OCI-LY7 (cell line): Measurements from ENCODE around the gene DNAJB4. TPM values are rescaled to one million over a fixed set of nuclear protein-coding genes. Genes with fewer than 3 reads are reported as not detected.

Experiments
- BruUV-seq: library from RNA; stranded (reverse); fragments of 400-500 nt; replicated peaks from 2 replicates; lab custom pipeline; 2021; lab: Mats Ljungman, UMichigan
- CTCF ChIA-PET: fragments of 300-600 bp; sonication (Branson Sonifier 250); formaldehyde crosslinking; loops from one replicate; lab custom pipeline; 2022; ENCODE audit warnings: antibody characterized with exemption; ENCODE audit not compliant: unreplicated experiment; lab: Charles Lee
- POLR2A ChIA-PET: fragments of 300-600 bp; sonication (Branson Sonifier 250); formaldehyde crosslinking; loops from one replicate; lab custom pipeline; 2022; ENCODE audit warnings: antibody characterized with exemption; lab: Charles Lee
- DNase-seq: peaks from one replicate; pipeline ENCODE4 v3.0.0-alpha.2; 2015; ENCODE audit warnings: low spot score
- H2AFZ ChIP-seq: fragments of 200-600 bp; sonication (generic), shearing (Covaris generic); 2 replicates; pipeline ENCODE4 v1.6.1; 2014; ENCODE audit warnings: mild to moderate bottlenecking, antibody characterized with exemption, low read length, moderate library complexity
- H3K27ac ChIP-seq: fragments of 200-600 bp; sonication (generic); 2 replicates; pipeline ENCODE4 v1.5.1; 2014; ENCODE audit warnings: mixed run types, low read depth, mild to moderate bottlenecking, moderate library complexity, low read length, inconsistent platforms; ENCODE audit not compliant: poor library complexity, severe bottlenecking
- H3K36me3 ChIP-seq: fragments of 200-600 bp; sonication (generic); 2 replicates; pipeline ENCODE4 v1.6.1; 2014; ENCODE audit warnings: mild to moderate bottlenecking, antibody characterized with exemption, low read length, moderate library complexity, mixed read lengths; ENCODE audit not compliant: insufficient read depth
- H3K4me1 ChIP-seq: fragments of 200-600 bp; sonication (generic); 2 replicates; pipeline ENCODE4 v1.5.1; 2014; ENCODE audit warnings: mild to moderate bottlenecking, low read length; ENCODE audit not compliant: insufficient read depth, poor library complexity, severe bottlenecking
- H3K4me2 ChIP-seq: fragments of 200-600 bp; sonication (generic); 2 replicates; pipeline ENCODE4 v1.6.1; 2014; ENCODE audit warnings: mild to moderate bottlenecking, low read length
- H3K4me3 ChIP-seq: fragments of 200-600 bp; sonication (generic); 2 replicates; pipeline ENCODE4 v1.5.1; 2014; ENCODE audit warnings: mild to moderate bottlenecking, low read depth, low read length; ENCODE audit not compliant: poor library complexity, severe bottlenecking
- H3K79me2 ChIP-seq: fragments of 200-600 bp; sonication (generic); 2 replicates; pipeline ENCODE4 v1.6.1; 2016; ENCODE audit warnings: low read depth, mild to moderate bottlenecking, low read length, moderate library complexity, mixed read lengths; ENCODE audit not compliant: insufficient read depth
- H3K9me2 ChIP-seq: fragments of 200-600 bp; sonication (generic); 2 replicates; pipeline ENCODE4 v1.6.1; 2016; ENCODE audit warnings: mild to moderate bottlenecking, low read length, mixed read lengths; ENCODE audit not compliant: insufficient read depth
- H3K9me3 ChIP-seq: fragments of 200-600 bp; sonication (generic); 2 replicates; pipeline ENCODE4 v1.6.1; 2014; ENCODE audit warnings: mild to moderate bottlenecking, mixed run types, low read length, mixed read lengths
- H4K20me1 ChIP-seq: fragments of 200-600 bp; sonication (generic); 2 replicates; pipeline ENCODE4 v1.6.1; 2014; ENCODE audit warnings: mild to moderate bottlenecking, antibody characterized with exemption, low read length, moderate library complexity, mixed read lengths; ENCODE audit not compliant: insufficient read depth
- CTCF ChIP-seq: fragments of 200-600 bp; sonication (generic); conservative IDR thresholded peaks from 2 replicates; pipeline ENCODE4 v1.5.1; 2014; ENCODE audit warnings: mild to moderate bottlenecking, antibody characterized with exemption, low read length, moderate library complexity, mixed read lengths
- EZH2phosphoT487 ChIP-seq: fragments of 200-600 bp; sonication (generic); IDR thresholded peaks from 2 replicates; pipeline ENCODE4 v1.6.1; 2018; ENCODE audit warnings: low read depth, borderline replicate concordance, mild to moderate bottlenecking, mixed run types, antibody characterized with exemption, low read length, moderate library complexity, mixed read lengths
- intact Hi-C: fragments of 100-400 bp; cut with micrococcal nuclease; formaldehyde crosslinking; loops from one replicate; pipeline ENCODE4 v1.10.0; 2022; ENCODE audit not compliant: unreplicated experiment
- total RNA-seq, 2 experiments: library from RNA; depleted of rRNA in 1 of 2; stranded (reverse); fragments of >200 nt in 1 of 2; shearing (Covaris generic) in 1 of 2; gene quantifications; 2 replicates each; pipeline ENCODE4 v1.2.3, GENCODE V29; 2014 to 2022

The DNAJB4 gene
- total RNA-seq, 2 experiments from 2014 or later = 12.6 to 15.8 TPM

GRCh38 chr1:77975907-77976306, 28.8 kb upstream of the DNAJB4 start:
- Histone ChIP-seq H3K4me1 (peaks cover 34% of the 10 kb centered on the region), H3K27ac (no peak overlapping the region), H4K20me1 (peaks cover 52% of the 10 kb centered on the region), H2AFZ (no peak overlapping the region), H3K36me3 (peaks cover 75% of the 10 kb centered on the region), H3K4me2 (peak overlapping the region; percentile 90), H3K9me2 (no peaks in the 10 kb centered on the region), H3K79me2 (peaks cover 95% of the 10 kb centered on the region), H3K4me3 (peak overlapping the region; percentile 87), H3K9me3 (no peaks in the 10 kb centered on the region)
- ChIA-PET POLR2A (interaction anchor here (0.6 to 4.9 kb wide), 13 partner anchors 9 to 915 kb away, joined by 3 to 47 read pairs (median 4); partner anchors contain the start of gene DNAJB4), CTCF (interaction anchor here (1.6 kb wide), 1 partner anchor 10 kb away, joined by 5 read pairs; no protein-coding TSS in a partner anchor)
- intact Hi-C loops = loop anchor here (2.0 kb wide), 1 partner anchor 25 kb away; no protein-coding TSS in a partner anchor
- TF ChIP-seq CTCF (no peak), EZH2phosphoT487 (no peak)
- TSS peak; percentile 4 for BruUV-seq
- DNase-seq = no peak

DNA sequence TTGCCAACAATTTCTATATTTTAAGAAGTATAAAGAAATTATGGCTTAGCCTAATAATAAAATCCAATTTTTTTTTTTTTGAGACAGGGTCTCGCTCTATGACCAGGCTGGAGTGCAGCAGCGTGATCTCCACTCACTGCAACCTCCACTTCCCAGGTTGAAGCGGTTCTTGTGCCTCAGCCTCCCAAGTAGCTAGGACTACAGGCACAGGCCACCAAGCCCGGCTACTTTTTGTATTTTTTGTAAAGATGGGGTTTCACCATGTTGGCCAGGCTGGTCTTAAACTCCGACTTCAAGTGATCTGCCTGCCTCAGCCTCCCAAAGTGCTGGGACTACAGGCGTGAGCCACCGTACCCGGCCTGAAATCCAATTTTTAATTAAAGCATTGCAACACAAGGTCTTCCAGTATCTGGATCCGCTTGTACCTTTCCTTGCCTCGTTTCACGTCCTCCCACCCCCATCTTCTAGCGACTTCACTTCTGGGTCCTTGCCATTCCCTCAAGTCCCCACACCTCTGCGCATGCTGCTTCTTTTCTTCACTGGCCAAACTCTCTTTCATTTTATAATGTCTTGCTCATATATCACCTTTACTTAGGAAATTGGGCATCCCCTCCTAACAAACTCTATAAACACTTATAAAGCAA, 28.2 kb upstream of the DNAJB4 start:
- peaks cover 49% of the 10 kb centered on the region for H4K20me1 ChIP-seq
- no peak overlapping the region for H3K27ac ChIP-seq
- TF ChIP-seq CTCF (no peak), EZH2phosphoT487 (no peak)
- POLR2A ChIA-PET = interaction anchor here (0.7 to 4.9 kb wide), 8 partner anchors 10 to 915 kb away, joined by 3 to 47 read pairs (median 4); partner anchors contain the start of gene DNAJB4
- no peaks in the 10 kb centered on the region for H3K9me3 ChIP-seq
- peaks cover 73% of the 10 kb centered on the region for H3K36me3 ChIP-seq
- no peaks in the 10 kb centered on the region for H3K9me2 ChIP-seq
- BruUV-seq = no TSS peak
- H3K4me1 ChIP-seq = peaks cover 40% of the 10 kb centered on the region
- peaks cover 95% of the 10 kb centered on the region for H3K79me2 ChIP-seq
- peak overlapping the region; percentile 90 for H3K4me2 ChIP-seq
- H2AFZ ChIP-seq = no peak overlapping the region
- intact Hi-C loops = loop anchor here (2.0 kb wide), 1 partner anchor 26 kb away; no protein-coding TSS in a partner anchor
- H3K4me3 ChIP-seq = peak overlapping the region; percentile 87
- DNase-seq = no peak
- CTCF ChIA-PET = interaction anchor here (1.6 kb wide), 1 partner anchor 11 kb away, joined by 5 read pairs; no protein-coding TSS in a partner anchor
